H9 (cell line): ENCODE results near the gene OR52B6. TPM values are rescaled to one million over a fixed set of nuclear protein-coding genes. Genes with fewer than 3 reads are reported as not detected.

Experiments
- DNase-seq: peaks from one replicate; pipeline ENCODE4 v3.0.0-alpha.2; 2017
- H2AFZ ChIP-seq: one replicate; pipeline ENCODE4 v1.6.1; 2013; ENCODE audit warnings: mild to moderate bottlenecking, low read length, control low read depth, moderate library complexity
- H2AK5ac ChIP-seq: 2 replicates; pipeline ENCODE4 v1.6.1; 2013; ENCODE audit warnings: low read length, control low read depth, mixed read lengths; ENCODE audit not compliant: insufficient read length
- H2BK120ac ChIP-seq: one replicate; pipeline ENCODE4 v1.6.1; 2013; ENCODE audit warnings: low read depth, mild to moderate bottlenecking, low read length, control low read depth, inconsistent platforms; ENCODE audit not compliant: poor library complexity, severe bottlenecking
- H2BK12ac ChIP-seq: 2 replicates; pipeline ENCODE4 v1.6.1; 2013; ENCODE audit warnings: low read length, control low read depth, mixed read lengths, low read depth; ENCODE audit not compliant: insufficient read length
- H2BK15ac ChIP-seq: 2 replicates; pipeline ENCODE4 v1.6.1; 2013; ENCODE audit warnings: low read depth, low read length, control low read depth
- H2BK20ac ChIP-seq: one replicate; pipeline ENCODE4 v1.6.1; 2013; ENCODE audit warnings: low read depth, mild to moderate bottlenecking, low read length, control low read depth, inconsistent platforms; ENCODE audit not compliant: poor library complexity, severe bottlenecking
- H2BK5ac ChIP-seq: 2 replicates; pipeline ENCODE4 v1.6.1; 2013; ENCODE audit warnings: low read length, control low read depth, mixed read lengths; ENCODE audit not compliant: insufficient read length
- H3K14ac ChIP-seq: 2 replicates; pipeline ENCODE4 v1.6.1; 2013; ENCODE audit warnings: low read length, control low read depth; ENCODE audit not compliant: insufficient read depth
- H3K18ac ChIP-seq: 2 replicates; pipeline ENCODE4 v1.6.1; 2013; ENCODE audit warnings: low read depth, mild to moderate bottlenecking, mixed read lengths, low read length, control low read depth; ENCODE audit not compliant: insufficient read length
- H3K23ac ChIP-seq: 2 replicates; pipeline ENCODE4 v1.6.1; 2013; ENCODE audit warnings: low read length, control low read depth, mixed read lengths, low read depth; ENCODE audit not compliant: insufficient read length
- H3K23me2 ChIP-seq: 2 replicates; pipeline ENCODE4 v1.6.1; 2013; ENCODE audit warnings: low read depth, mild to moderate bottlenecking, mixed read lengths, low read length, control low read depth; ENCODE audit not compliant: insufficient read length, poor library complexity, severe bottlenecking
- H3K27ac ChIP-seq: 2 replicates; pipeline ENCODE4 v1.5.1; 2013; ENCODE audit warnings: low read length, control low read depth, mixed read lengths, low read depth; ENCODE audit not compliant: insufficient read length
- H3K27me3 ChIP-seq: 2 replicates; pipeline ENCODE4 v1.6.1; 2013; ENCODE audit warnings: low read length, control low read depth, inconsistent platforms; ENCODE audit not compliant: insufficient read depth
- H3K4ac ChIP-seq: 2 replicates; pipeline ENCODE4 v1.6.1; 2013; ENCODE audit warnings: low read depth, mild to moderate bottlenecking, control low read depth, inconsistent platforms, low read length, moderate library complexity
- H3K4me1 ChIP-seq: 2 replicates; pipeline ENCODE4 v1.6.1; 2013; ENCODE audit warnings: low read length, control low read depth, inconsistent platforms; ENCODE audit not compliant: insufficient read depth
- H3K4me2 ChIP-seq: 2 replicates; pipeline ENCODE4 v1.6.1; 2013; ENCODE audit warnings: low read length, control low read depth, mixed read lengths; ENCODE audit not compliant: insufficient read length, insufficient read depth
- H3K56ac ChIP-seq: 2 replicates; pipeline ENCODE4 v1.6.1; 2013; ENCODE audit warnings: low read depth, mild to moderate bottlenecking, mixed read lengths, low read length, control low read depth; ENCODE audit not compliant: insufficient read length
- H3K79me1 ChIP-seq: 2 replicates; pipeline ENCODE4 v1.6.1; 2013; ENCODE audit warnings: low read depth, mild to moderate bottlenecking, moderate library complexity, low read length, control low read depth, inconsistent platforms; ENCODE audit not compliant: insufficient read depth, poor library complexity, severe bottlenecking
- H3K79me2 ChIP-seq: 2 replicates; pipeline ENCODE4 v1.6.1; 2013; ENCODE audit warnings: low read length, control low read depth, inconsistent platforms; ENCODE audit not compliant: insufficient read depth
- H3K9ac ChIP-seq: 2 replicates; pipeline ENCODE4 v1.6.1; 2013; ENCODE audit warnings: low read length, control low read depth, mixed read lengths; ENCODE audit not compliant: insufficient read length; ENCODE audit errors: extremely low read depth
- H3K9me3 ChIP-seq: one replicate; pipeline ENCODE4 v1.6.1; 2013; ENCODE audit warnings: low read depth, low read length, inconsistent platforms; ENCODE audit not compliant: control insufficient read depth
- H3T11ph ChIP-seq: one replicate; pipeline ENCODE4 v1.6.1; 2013; ENCODE audit warnings: mild to moderate bottlenecking, low read length, control low read depth, inconsistent platforms
- H4K20me1 ChIP-seq: one replicate; pipeline ENCODE4 v1.6.1; 2013; ENCODE audit not compliant: control insufficient read depth, insufficient read length, insufficient read depth
- H4K5ac ChIP-seq: 2 replicates; pipeline ENCODE4 v1.6.1; 2013; ENCODE audit warnings: low read depth, mild to moderate bottlenecking, mixed read lengths, low read length, control low read depth; ENCODE audit not compliant: insufficient read length
- H4K8ac ChIP-seq: replicated peaks from 2 replicates; pipeline ENCODE4 v1.6.1; 2013; ENCODE audit warnings: low read length, control low read depth, mixed read lengths, low read depth; ENCODE audit not compliant: insufficient read length
- H4K91ac ChIP-seq: 2 replicates; pipeline ENCODE4 v1.6.1; 2013; ENCODE audit warnings: low read depth, mild to moderate bottlenecking, moderate library complexity, mixed read lengths, low read length, control low read depth; ENCODE audit not compliant: insufficient read length
- H3K27ac Mint-ChIP-seq, 3 experiments: 2 replicates in 2 of 3; 3 replicates in 1 of 3; pipeline ENCODE4 v1.8.0; 2020 to 2021; ENCODE audit warnings: mixed read lengths in 3 of 3, mild to moderate bottlenecking in 1 of 3, moderate library complexity in 1 of 3
- H3K27me3 Mint-ChIP-seq: 2 replicates; pipeline ENCODE4 v1.8.0; 2021; ENCODE audit warnings: low read depth, mild to moderate bottlenecking, moderate library complexity, mixed read lengths
- H3K36me3 Mint-ChIP-seq, 3 experiments: 2 replicates in 2 of 3; 3 replicates in 1 of 3; pipeline ENCODE4 v1.8.0; 2020 to 2021; ENCODE audit warnings: low read depth in 3 of 3, mixed read lengths in 3 of 3; ENCODE audit not compliant: insufficient read depth in 1 of 3
- H3K4me1 Mint-ChIP-seq, 2 experiments: 2 replicates each; pipeline ENCODE4 v1.8.0; 2020; ENCODE audit warnings: mixed read lengths in 2 of 2
- H3K4me3 Mint-ChIP-seq, 2 experiments: 2 replicates in 1 of 2; 3 replicates in 1 of 2; pipeline ENCODE4 v1.8.0; 2020 to 2021; ENCODE audit warnings: mild to moderate bottlenecking in 2 of 2, mixed read lengths in 2 of 2, moderate library complexity in 1 of 2
- H3K9me3 Mint-ChIP-seq, 2 experiments: 2 replicates in 1 of 2; 3 replicates in 1 of 2; pipeline ENCODE4 v1.8.0; 2020; ENCODE audit warnings: mild to moderate bottlenecking in 2 of 2, mixed read lengths in 2 of 2, moderate library complexity in 1 of 2
- CTCF ChIP-seq: fragments of 200-600 bp; sonication (generic); conservative IDR thresholded peaks from 3 replicates; pipeline ENCODE4 v1.8.0; 2021; ENCODE audit warnings: antibody characterized with exemption, mild to moderate bottlenecking
- WGBS: extraction: QIAGEN DNeasy Blood & Tissue Kit; methylation state at CpG from one replicate; pipeline ENCODE4 v1.1.7; 2013; ENCODE audit warnings: missing lambda C conversion rate, low lambda C conversion rate, mixed read lengths; ENCODE audit not compliant: insufficient read length; ENCODE audit errors: extremely low coverage; 5-methylcytosine and 5-hydroxymethylcytosine counted together
- total RNA-seq: library from RNA; stranded (reverse); gene quantifications from 2 replicates; pipeline ENCODE4 v1.2.1, GENCODE V29; 2021

The OR52B6 gene
- total RNA-seq, 1 experiment from 2014 or later = not detected

- H3K56ac ChIP-seq = no peak overlapping the region
- no peak for TF ChIP-seq CTCF
- no peak overlapping the region for H2BK120ac ChIP-seq
- no peaks in the 10 kb centered on the region; the same call in 1 of the 2 replicates for H3K79me2 ChIP-seq
- no peak overlapping the region for H2BK15ac ChIP-seq
- no peak overlapping the region for H2BK5ac ChIP-seq
- H4K91ac ChIP-seq = no peak overlapping the region
- H3K4me1 ChIP-seq = peaks cover 13% of the 10 kb centered on the region; the same call in 1 of the 2 replicates
- H3K4me2 ChIP-seq = no peak overlapping the region
- no peak overlapping the region for H3K23ac ChIP-seq
- Mint-ChIP-seq H3K4me1 (peaks cover 19 to 26% of the 10 kb centered on the region in 2 experiments), H3K9me3 (no peaks in the 10 kb centered on the region; a peak in 1 of 5 replicates), H3K27me3 (0 out of 2 replicates have a peak, but pooled peaks cover 2% of the 10 kb centered on the region), H3K36me3 (no peaks in the 10 kb centered on the region), H3K4me3 (no peak overlapping the region), H3K27ac (no peak overlapping the region)
- no peak overlapping the region for H3K4ac ChIP-seq
- H3K14ac ChIP-seq = no peak overlapping the region
- H3K27me3 ChIP-seq = no peaks in the 10 kb centered on the region; the same call in 1 of the 2 replicates
- no peak overlapping the region for H3T11ph ChIP-seq
- no peaks in the 10 kb centered on the region for H4K20me1 ChIP-seq
- H3K23me2 ChIP-seq = no peaks in the 10 kb centered on the region
- no peaks in the 10 kb centered on the region for H3K79me1 ChIP-seq
- no peaks in the 10 kb centered on the region for H3K9me3 ChIP-seq
- H2AFZ ChIP-seq = no peak overlapping the region
- no CpG with 5 or more reads among the region's 5 CpGs for WGBS
- no peak overlapping the region for H3K18ac ChIP-seq
- no peak overlapping the region for H4K8ac ChIP-seq
- no peak overlapping the region for H2BK12ac ChIP-seq
- no peak overlapping the region for H3K27ac ChIP-seq
- no peak for DNase-seq
- H4K5ac ChIP-seq = no peak overlapping the region
- no peak overlapping the region for H3K9ac ChIP-seq
- no peak overlapping the region for H2AK5ac ChIP-seq
- no peak overlapping the region for H2BK20ac ChIP-seq
These were observed 45.5 kb downstream of the OR52B6 start for GRCh38 chr11:5626196-5626595.
